HG03196 (cell line): ENCODE data around the gene COL21A1.
"Not testable (repeated sequence)": the region's sequence is repeated elsewhere in the genome, so short reads cannot be mapped to it uniquely, and the experiment has no call there.

ENCODE experiments used
- ATAC-seq: cut with Tn5 transposase; IDR thresholded peaks from one replicate; pipeline ENCODE4 v1.9.1; 2021; ENCODE audit not compliant: unreplicated experiment

The COL21A1 gene

GRCh38 chr6:56246881-56247653 is at the start of gene COL21A1:
TSS of gene COL21A1 (minus strand) at chr6:56247580. CDS start at chr6:56182618, 64,962 bp downstream.
- no peak for ATAC-seq

GRCh38 chr6:56293781-56294180 is 46.4 kb upstream of the COL21A1 start:
- ATAC-seq, result no peak

- no peak for ATAC-seq
Observed at GRCh38 chr6:56292505-56293181, 45.3 kb upstream of the COL21A1 start.

GRCh38 chr6:56291302-56291917 is 44.0 kb upstream of the COL21A1 start:
- no peak for ATAC-seq

GRCh38 chr6:56289721-56290120 is 42.3 kb upstream of the COL21A1 start:
- ATAC-seq, result no peak

GRCh38 chr6:56288347-56288746 is 41.0 kb upstream of the COL21A1 start:
- ATAC-seq, result no peak

- ATAC-seq, result no peak
Observed at GRCh38 chr6:56282391-56282790, 35.0 kb upstream of the COL21A1 start.

GRCh38 chr6:56280126-56280525 is 32.7 kb upstream of the COL21A1 start:
- ATAC-seq, result no peak

GRCh38 chr6:56279331-56280080 is 32.1 kb upstream of the COL21A1 start:
- peak; percentile 83 for ATAC-seq

GRCh38 chr6:56278171-56278591 is 30.8 kb upstream of the COL21A1 start:
- ATAC-seq, result no peak

- no peak for ATAC-seq
Observed at GRCh38 chr6:56270812-56271441, 23.5 kb upstream of the COL21A1 start.

GRCh38 chr6:56268266-56268665 is 20.9 kb upstream of the COL21A1 start:
- ATAC-seq, result no peak

GRCh38 chr6:56266011-56266410 is 18.6 kb upstream of the COL21A1 start:
- ATAC-seq, result no peak

GRCh38 chr6:56263596-56264315 is 16.4 kb upstream of the COL21A1 start:
- ATAC-seq, result no peak

- not testable (repeated sequence) for ATAC-seq
Observed at GRCh38 chr6:56260593-56260992, 13.2 kb upstream of the COL21A1 start.

- no peak for ATAC-seq
Observed at GRCh38 chr6:56259234-56260077, 12.1 kb upstream of the COL21A1 start.

GRCh38 chr6:56255349-56255748 is 8.0 kb upstream of the COL21A1 start:
- no peak for ATAC-seq

- no peak for ATAC-seq
Observed at GRCh38 chr6:56250266-56250665, 2.9 kb upstream of the COL21A1 start.

- no peak for ATAC-seq
Observed at GRCh38 chr6:56247654-56248122, 308 bp upstream of the COL21A1 start.
